ENCODE data around the gene GMPPA.

DNA sequence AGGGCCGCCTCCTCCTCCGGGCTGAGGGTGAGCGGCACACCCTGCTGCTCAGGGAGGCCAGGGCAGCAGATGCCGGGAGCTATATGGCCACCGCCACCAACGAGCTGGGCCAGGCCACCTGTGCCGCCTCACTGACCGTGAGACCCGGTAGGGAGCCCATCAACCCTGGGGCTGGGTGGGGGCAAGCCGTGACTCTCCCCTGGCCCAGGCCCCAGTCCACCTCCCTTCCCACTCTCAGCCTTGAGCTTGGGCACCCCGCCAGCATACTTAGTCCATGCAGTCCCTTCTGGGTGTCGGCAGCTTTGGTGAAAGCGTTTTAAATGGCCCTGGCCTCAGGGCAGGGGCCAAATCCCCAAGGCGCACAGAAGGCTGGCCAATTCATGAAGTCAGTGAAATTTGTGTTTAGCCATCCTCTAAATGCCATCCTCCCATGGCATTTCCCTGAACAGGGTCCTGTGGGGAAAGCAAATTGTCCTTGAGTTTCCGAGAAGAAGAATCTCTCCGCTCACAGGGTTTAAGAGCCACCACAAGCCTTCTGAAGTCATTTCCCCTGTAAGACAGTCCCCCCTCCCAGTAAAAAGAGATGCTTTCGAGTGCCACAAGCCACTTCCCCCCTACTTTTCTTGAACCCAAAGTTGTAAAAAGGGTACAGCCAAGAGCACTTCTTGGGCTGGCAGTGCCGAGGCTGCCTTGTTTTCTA lies 46.9 kb upstream of the GMPPA start:
- TF ChIP-seq, protein P1, sequence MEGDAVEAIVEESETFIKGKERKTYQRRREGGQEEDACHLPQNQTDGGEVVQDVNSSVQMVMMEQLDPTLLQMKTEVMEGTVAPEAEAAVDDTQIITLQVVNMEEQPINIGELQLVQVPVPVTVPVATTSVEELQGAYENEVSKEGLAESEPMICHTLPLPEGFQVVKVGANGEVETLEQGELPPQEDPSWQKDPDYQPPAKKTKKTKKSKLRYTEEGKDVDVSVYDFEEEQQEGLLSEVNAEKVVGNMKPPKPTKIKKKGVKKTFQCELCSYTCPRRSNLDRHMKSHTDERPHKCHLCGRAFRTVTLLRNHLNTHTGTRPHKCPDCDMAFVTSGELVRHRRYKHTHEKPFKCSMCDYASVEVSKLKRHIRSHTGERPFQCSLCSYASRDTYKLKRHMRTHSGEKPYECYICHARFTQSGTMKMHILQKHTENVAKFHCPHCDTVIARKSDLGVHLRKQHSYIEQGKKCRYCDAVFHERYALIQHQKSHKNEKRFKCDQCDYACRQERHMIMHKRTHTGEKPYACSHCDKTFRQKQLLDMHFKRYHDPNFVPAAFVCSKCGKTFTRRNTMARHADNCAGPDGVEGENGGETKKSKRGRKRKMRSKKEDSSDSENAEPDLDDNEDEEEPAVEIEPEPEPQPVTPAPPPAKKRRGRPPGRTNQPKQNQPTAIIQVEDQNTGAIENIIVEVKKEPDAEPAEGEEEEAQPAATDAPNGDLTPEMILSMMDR (conservative IDR thresholded peaks at IDR 0.05 in 1 of 2, IDR thresholded peaks at IDR 0.05 in 1 of 2; ENCODE audit: low read depth in 1 of 2, low read length in 2 of 2) = no peak
- no peak for TF ChIP-seq EZH2 (IDR thresholded peaks at IDR 0.05; ENCODE audit: low read length, missing control alignments)

Data from fibroblast of lung (primary cell).